GM19238 (cell line): Measurements from ENCODE around the gene SSR4.

Experiments
- DNase-seq: peaks from one replicate; pipeline ENCODE4 v3.0.0; 2011; ENCODE audit warnings: low spot score; ENCODE audit not compliant: insufficient read length

Gene SSR4

GRCh38 chrX:153828723-153829548 lies 34.5 kb downstream of the SSR4 start:
- no peak for DNase-seq

GRCh38 chrX:153829549-153829798 lies 35.0 kb downstream of the SSR4 start:
- DNase-seq, result no peak

DNA sequence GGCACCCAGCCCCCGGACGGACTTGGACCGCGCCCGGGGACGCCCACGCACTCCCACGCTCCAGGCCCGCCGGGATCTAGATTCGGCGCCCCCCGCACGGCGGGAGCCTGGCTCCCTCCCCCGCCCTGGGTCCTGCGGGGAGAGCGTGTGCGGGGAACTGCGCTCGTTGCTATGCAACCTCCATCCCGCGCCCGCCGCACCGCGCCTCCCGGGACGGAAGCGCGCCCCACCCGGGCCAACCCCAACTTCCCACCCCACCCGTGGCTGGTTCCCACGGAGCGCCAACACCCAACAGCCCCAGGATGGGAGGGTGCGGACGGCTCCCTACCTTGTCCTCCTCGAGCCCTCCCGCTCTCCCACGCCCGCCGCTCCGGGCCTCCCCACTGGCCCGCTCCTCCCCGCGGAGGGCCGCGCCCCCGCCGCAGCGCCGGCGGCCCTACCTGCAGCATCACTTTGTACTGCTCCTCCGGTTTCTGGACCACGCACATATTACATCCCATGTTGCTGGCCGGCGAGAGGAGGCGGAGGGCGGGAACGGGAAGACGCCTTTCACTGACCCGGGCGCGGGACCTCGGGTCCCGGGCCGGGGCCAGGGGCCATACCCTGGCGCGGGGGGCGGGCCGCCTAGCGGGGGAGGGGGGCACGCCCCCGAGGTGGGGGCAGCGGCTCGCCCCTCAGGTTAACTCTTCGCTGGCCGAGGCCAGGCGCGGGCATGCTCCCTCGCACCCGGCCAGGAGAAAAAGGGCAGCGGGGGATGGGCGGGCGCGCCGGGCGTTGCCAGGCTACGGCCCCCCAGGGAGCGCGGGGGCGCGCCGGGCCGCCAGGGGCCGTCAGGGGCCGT lies 35.6 kb downstream of the SSR4 start, which contains the start of gene PDZD4:
Gene PDZD4, minus strand, starts transcription at position 746 of the 841 bp plus-strand sequence. Its CDS starts 246 bp downstream, at position 500.
- no peak for DNase-seq

DNA sequence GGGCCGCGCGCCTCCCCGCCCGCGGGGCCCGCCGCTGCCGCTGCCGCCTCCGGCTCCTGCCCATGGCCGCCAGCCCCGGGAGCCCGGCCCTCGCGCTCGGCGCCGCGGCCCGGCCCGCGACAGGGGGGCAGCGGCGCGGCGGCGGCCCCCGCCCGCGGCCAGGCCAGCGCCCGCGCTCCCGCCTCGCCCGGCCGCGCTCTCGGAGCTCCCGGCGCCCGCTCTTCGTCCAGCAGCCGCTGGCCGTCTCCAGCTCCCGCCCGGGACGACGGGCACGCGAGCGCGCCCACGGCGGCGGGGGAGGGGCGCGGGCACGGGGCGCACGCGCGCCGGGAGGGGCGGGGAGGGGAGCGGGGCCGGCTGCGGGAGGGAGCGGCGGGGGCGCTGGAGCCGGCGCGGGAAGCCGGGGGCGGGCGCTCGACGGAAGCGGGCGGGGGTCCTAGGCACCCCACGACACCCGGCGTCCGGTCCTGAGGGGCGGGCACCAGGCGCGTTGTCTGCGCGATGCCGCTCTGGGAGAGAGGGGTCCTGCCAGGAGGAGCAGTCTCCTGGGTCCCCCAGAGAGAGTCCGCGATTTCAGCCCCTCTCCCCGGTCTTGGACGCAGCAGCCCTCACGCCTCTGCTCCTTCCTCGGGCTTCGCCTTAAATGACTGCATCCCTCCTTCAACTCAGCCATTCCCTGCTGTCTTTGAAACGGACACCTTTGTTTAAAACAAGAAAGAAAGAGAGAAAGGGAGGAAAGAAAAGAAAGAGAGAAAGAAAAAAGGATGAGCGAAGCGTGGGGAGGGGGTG lies 36.4 kb downstream of the SSR4 start:
- no peak for DNase-seq

GRCh38 chrX:153831429-153832150 lies 37.1 kb downstream of the SSR4 start:
- no peak for DNase-seq

GRCh38 chrX:153832728-153833127 lies 38.3 kb downstream of the SSR4 start:
- DNase-seq, result no peak

GRCh38 chrX:153836921-153837320 lies 42.5 kb downstream of the SSR4 start:
- no peak for DNase-seq

DNA sequence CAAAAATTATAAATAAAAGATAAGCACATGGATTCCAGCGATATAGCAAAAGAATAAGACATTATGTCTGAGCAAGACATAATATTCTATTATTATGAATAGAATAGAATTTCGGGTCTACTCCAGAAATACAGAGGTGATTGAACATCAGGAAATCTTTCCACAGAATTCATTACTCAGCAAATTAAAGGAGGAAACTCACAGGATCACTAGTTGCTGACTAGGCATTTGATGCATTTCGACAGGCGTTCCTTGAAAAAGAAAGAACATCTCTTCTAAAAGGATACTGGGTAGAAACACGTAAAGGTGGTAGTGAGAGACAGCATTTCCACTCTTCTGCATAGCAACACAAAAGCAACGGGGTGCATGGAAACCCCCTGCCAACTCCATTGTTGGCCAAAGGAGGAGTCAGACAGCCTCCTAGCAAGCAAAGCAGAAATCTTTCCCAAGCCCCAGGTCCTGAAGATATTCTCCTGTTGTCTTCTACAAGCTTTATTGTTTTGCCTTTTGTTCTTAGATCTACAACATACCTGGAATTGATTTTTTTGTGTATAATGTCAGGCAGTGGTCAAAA lies 50.1 kb downstream of the SSR4 start:
- DNase-seq, result no peak

DNA sequence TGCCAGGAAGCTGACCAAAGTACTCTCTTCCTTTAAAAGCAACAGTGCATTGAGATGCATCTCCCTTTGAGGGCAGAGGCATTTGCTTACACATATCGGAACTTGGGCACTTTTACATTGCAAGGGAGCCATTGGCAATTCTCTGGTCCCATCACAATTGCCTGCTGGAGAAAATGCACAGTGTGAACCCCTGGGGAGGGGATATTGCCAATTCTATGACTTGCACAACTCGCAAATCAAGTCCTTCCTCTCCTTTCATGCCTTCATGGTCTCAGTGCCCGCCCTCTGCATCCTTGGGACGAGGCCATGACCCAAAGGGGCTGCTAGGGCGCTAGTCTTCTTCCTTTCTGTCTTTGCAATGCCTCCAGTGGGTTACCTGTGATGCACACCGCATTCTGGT lies 50.7 kb downstream of the SSR4 start:
- no peak for DNase-seq

- DNase-seq, result no peak
These were observed 51.4 kb downstream of the SSR4 start for GRCh38 chrX:153845842-153846241.
